H9 (cell line): ENCODE measurements around the gene CTNNA3. TPM values are rescaled to one million over a fixed set of nuclear protein-coding genes. Genes with fewer than 3 reads are reported as not detected.

Source experiments
- DNase-seq: peaks from one replicate; pipeline ENCODE4 v3.0.0-alpha.2; 2017
- H2AFZ ChIP-seq: one replicate; pipeline ENCODE4 v1.6.1; 2013; ENCODE audit warnings: mild to moderate bottlenecking, low read length, control low read depth, moderate library complexity
- H2AK5ac ChIP-seq: 2 replicates; pipeline ENCODE4 v1.6.1; 2013; ENCODE audit warnings: low read length, control low read depth, mixed read lengths; ENCODE audit not compliant: insufficient read length
- H2BK120ac ChIP-seq: one replicate; pipeline ENCODE4 v1.6.1; 2013; ENCODE audit warnings: low read depth, mild to moderate bottlenecking, low read length, control low read depth, inconsistent platforms; ENCODE audit not compliant: poor library complexity, severe bottlenecking
- H2BK12ac ChIP-seq: 2 replicates; pipeline ENCODE4 v1.6.1; 2013; ENCODE audit warnings: low read length, control low read depth, mixed read lengths, low read depth; ENCODE audit not compliant: insufficient read length
- H2BK15ac ChIP-seq: 2 replicates; pipeline ENCODE4 v1.6.1; 2013; ENCODE audit warnings: low read depth, low read length, control low read depth
- H2BK20ac ChIP-seq: one replicate; pipeline ENCODE4 v1.6.1; 2013; ENCODE audit warnings: low read depth, mild to moderate bottlenecking, low read length, control low read depth, inconsistent platforms; ENCODE audit not compliant: poor library complexity, severe bottlenecking
- H2BK5ac ChIP-seq: 2 replicates; pipeline ENCODE4 v1.6.1; 2013; ENCODE audit warnings: low read length, control low read depth, mixed read lengths; ENCODE audit not compliant: insufficient read length
- H3K14ac ChIP-seq: 2 replicates; pipeline ENCODE4 v1.6.1; 2013; ENCODE audit warnings: low read length, control low read depth; ENCODE audit not compliant: insufficient read depth
- H3K18ac ChIP-seq: 2 replicates; pipeline ENCODE4 v1.6.1; 2013; ENCODE audit warnings: low read depth, mild to moderate bottlenecking, mixed read lengths, low read length, control low read depth; ENCODE audit not compliant: insufficient read length
- H3K23ac ChIP-seq: 2 replicates; pipeline ENCODE4 v1.6.1; 2013; ENCODE audit warnings: low read length, control low read depth, mixed read lengths, low read depth; ENCODE audit not compliant: insufficient read length
- H3K23me2 ChIP-seq: 2 replicates; pipeline ENCODE4 v1.6.1; 2013; ENCODE audit warnings: low read depth, mild to moderate bottlenecking, mixed read lengths, low read length, control low read depth; ENCODE audit not compliant: insufficient read length, poor library complexity, severe bottlenecking
- H3K27ac ChIP-seq: 2 replicates; pipeline ENCODE4 v1.5.1; 2013; ENCODE audit warnings: low read length, control low read depth, mixed read lengths, low read depth; ENCODE audit not compliant: insufficient read length
- H3K27me3 ChIP-seq: 2 replicates; pipeline ENCODE4 v1.6.1; 2013; ENCODE audit warnings: low read length, control low read depth, inconsistent platforms; ENCODE audit not compliant: insufficient read depth
- H3K4ac ChIP-seq: 2 replicates; pipeline ENCODE4 v1.6.1; 2013; ENCODE audit warnings: low read depth, mild to moderate bottlenecking, control low read depth, inconsistent platforms, low read length, moderate library complexity
- H3K4me1 ChIP-seq: 2 replicates; pipeline ENCODE4 v1.6.1; 2013; ENCODE audit warnings: low read length, control low read depth, inconsistent platforms; ENCODE audit not compliant: insufficient read depth
- H3K4me2 ChIP-seq: 2 replicates; pipeline ENCODE4 v1.6.1; 2013; ENCODE audit warnings: low read length, control low read depth, mixed read lengths; ENCODE audit not compliant: insufficient read length, insufficient read depth
- H3K56ac ChIP-seq: 2 replicates; pipeline ENCODE4 v1.6.1; 2013; ENCODE audit warnings: low read depth, mild to moderate bottlenecking, mixed read lengths, low read length, control low read depth; ENCODE audit not compliant: insufficient read length
- H3K79me1 ChIP-seq: 2 replicates; pipeline ENCODE4 v1.6.1; 2013; ENCODE audit warnings: low read depth, mild to moderate bottlenecking, moderate library complexity, low read length, control low read depth, inconsistent platforms; ENCODE audit not compliant: insufficient read depth, poor library complexity, severe bottlenecking
- H3K79me2 ChIP-seq: 2 replicates; pipeline ENCODE4 v1.6.1; 2013; ENCODE audit warnings: low read length, control low read depth, inconsistent platforms; ENCODE audit not compliant: insufficient read depth
- H3K9ac ChIP-seq: 2 replicates; pipeline ENCODE4 v1.6.1; 2013; ENCODE audit warnings: low read length, control low read depth, mixed read lengths; ENCODE audit not compliant: insufficient read length; ENCODE audit errors: extremely low read depth
- H3K9me3 ChIP-seq: one replicate; pipeline ENCODE4 v1.6.1; 2013; ENCODE audit warnings: low read depth, low read length, inconsistent platforms; ENCODE audit not compliant: control insufficient read depth
- H3T11ph ChIP-seq: one replicate; pipeline ENCODE4 v1.6.1; 2013; ENCODE audit warnings: mild to moderate bottlenecking, low read length, control low read depth, inconsistent platforms
- H4K20me1 ChIP-seq: one replicate; pipeline ENCODE4 v1.6.1; 2013; ENCODE audit not compliant: control insufficient read depth, insufficient read length, insufficient read depth
- H4K5ac ChIP-seq: 2 replicates; pipeline ENCODE4 v1.6.1; 2013; ENCODE audit warnings: low read depth, mild to moderate bottlenecking, mixed read lengths, low read length, control low read depth; ENCODE audit not compliant: insufficient read length
- H4K8ac ChIP-seq: replicated peaks from 2 replicates; pipeline ENCODE4 v1.6.1; 2013; ENCODE audit warnings: low read length, control low read depth, mixed read lengths, low read depth; ENCODE audit not compliant: insufficient read length
- H4K91ac ChIP-seq: 2 replicates; pipeline ENCODE4 v1.6.1; 2013; ENCODE audit warnings: low read depth, mild to moderate bottlenecking, moderate library complexity, mixed read lengths, low read length, control low read depth; ENCODE audit not compliant: insufficient read length
- H3K27ac Mint-ChIP-seq, 3 experiments: 2 replicates in 2 of 3; 3 replicates in 1 of 3; pipeline ENCODE4 v1.8.0; 2020 to 2021; ENCODE audit warnings: mixed read lengths in 3 of 3, mild to moderate bottlenecking in 1 of 3, moderate library complexity in 1 of 3
- H3K27me3 Mint-ChIP-seq: 2 replicates; pipeline ENCODE4 v1.8.0; 2021; ENCODE audit warnings: low read depth, mild to moderate bottlenecking, moderate library complexity, mixed read lengths
- H3K36me3 Mint-ChIP-seq, 3 experiments: 2 replicates in 2 of 3; 3 replicates in 1 of 3; pipeline ENCODE4 v1.8.0; 2020 to 2021; ENCODE audit warnings: low read depth in 3 of 3, mixed read lengths in 3 of 3; ENCODE audit not compliant: insufficient read depth in 1 of 3
- H3K4me1 Mint-ChIP-seq, 2 experiments: 2 replicates each; pipeline ENCODE4 v1.8.0; 2020; ENCODE audit warnings: mixed read lengths in 2 of 2
- H3K4me3 Mint-ChIP-seq, 2 experiments: 2 replicates in 1 of 2; 3 replicates in 1 of 2; pipeline ENCODE4 v1.8.0; 2020 to 2021; ENCODE audit warnings: mild to moderate bottlenecking in 2 of 2, mixed read lengths in 2 of 2, moderate library complexity in 1 of 2
- H3K9me3 Mint-ChIP-seq, 2 experiments: 2 replicates in 1 of 2; 3 replicates in 1 of 2; pipeline ENCODE4 v1.8.0; 2020; ENCODE audit warnings: mild to moderate bottlenecking in 2 of 2, mixed read lengths in 2 of 2, moderate library complexity in 1 of 2
- total RNA-seq: library from RNA; stranded (reverse); gene quantifications from 2 replicates; pipeline ENCODE4 v1.2.1, GENCODE V29; 2021
- TF ChIP-seq, protein P1 (sequence below): fragments of 200-600 bp; sonication (generic); conservative IDR thresholded peaks from 3 replicates; pipeline ENCODE4 v1.8.0; 2021; ENCODE audit warnings: antibody characterized with exemption, mild to moderate bottlenecking

Gene CTNNA3
- total RNA-seq, 1 experiment from 2014 or later = 3.3 TPM

DNA sequence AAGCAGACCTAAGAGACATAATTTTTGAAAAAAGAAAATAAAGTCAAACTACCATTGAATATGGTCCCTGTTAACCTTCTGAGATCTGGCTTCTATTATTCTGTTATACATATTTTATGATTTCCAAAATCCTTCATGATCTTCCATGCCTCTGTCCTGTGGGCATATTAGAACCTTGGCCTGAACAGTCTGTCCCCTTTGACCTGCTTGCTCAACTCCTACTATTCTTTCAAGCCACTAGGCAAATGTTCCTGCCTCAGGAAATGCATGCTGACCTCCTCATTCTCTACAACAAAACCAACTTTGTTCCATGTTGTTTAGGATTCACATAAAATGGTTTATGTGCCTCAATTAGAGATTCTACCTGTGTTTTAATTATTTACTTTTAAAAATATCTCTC is 1315.0 kb downstream of the CTNNA3 start:
- Histone ChIP-seq H2BK15ac (no peak overlapping the region), H4K20me1 (no peaks in the 10 kb centered on the region), H3K4me2 (no peak overlapping the region), H2BK120ac (no peak overlapping the region), H3T11ph (no peak overlapping the region), H3K4ac (no peak overlapping the region), H3K27me3 (no peaks in the 10 kb centered on the region), H3K79me1 (no peaks in the 10 kb centered on the region), H3K9ac (no peak overlapping the region), H2BK20ac (no peak overlapping the region), H2BK12ac (no peak overlapping the region), H3K9me3 (no peaks in the 10 kb centered on the region), H4K8ac (no peak overlapping the region), H3K4me1 (peaks cover 5% of the 10 kb centered on the region; the same call in 1 of the 2 replicates), H2BK5ac (no peak overlapping the region), H3K23ac (no peak overlapping the region), H2AK5ac (no peak overlapping the region), H4K5ac (no peak overlapping the region), H3K14ac (no peak overlapping the region), H3K23me2 (no peaks in the 10 kb centered on the region), H3K56ac (no peak overlapping the region), H3K27ac (no peak overlapping the region), H3K18ac (no peak overlapping the region), H3K79me2 (no peaks in the 10 kb centered on the region), H4K91ac (no peak overlapping the region), H2AFZ (no peak overlapping the region)
- no peak for DNase-seq
- no peaks in the 10 kb centered on the region for H3K27me3 Mint-ChIP-seq
- TF ChIP-seq, protein P1, sequence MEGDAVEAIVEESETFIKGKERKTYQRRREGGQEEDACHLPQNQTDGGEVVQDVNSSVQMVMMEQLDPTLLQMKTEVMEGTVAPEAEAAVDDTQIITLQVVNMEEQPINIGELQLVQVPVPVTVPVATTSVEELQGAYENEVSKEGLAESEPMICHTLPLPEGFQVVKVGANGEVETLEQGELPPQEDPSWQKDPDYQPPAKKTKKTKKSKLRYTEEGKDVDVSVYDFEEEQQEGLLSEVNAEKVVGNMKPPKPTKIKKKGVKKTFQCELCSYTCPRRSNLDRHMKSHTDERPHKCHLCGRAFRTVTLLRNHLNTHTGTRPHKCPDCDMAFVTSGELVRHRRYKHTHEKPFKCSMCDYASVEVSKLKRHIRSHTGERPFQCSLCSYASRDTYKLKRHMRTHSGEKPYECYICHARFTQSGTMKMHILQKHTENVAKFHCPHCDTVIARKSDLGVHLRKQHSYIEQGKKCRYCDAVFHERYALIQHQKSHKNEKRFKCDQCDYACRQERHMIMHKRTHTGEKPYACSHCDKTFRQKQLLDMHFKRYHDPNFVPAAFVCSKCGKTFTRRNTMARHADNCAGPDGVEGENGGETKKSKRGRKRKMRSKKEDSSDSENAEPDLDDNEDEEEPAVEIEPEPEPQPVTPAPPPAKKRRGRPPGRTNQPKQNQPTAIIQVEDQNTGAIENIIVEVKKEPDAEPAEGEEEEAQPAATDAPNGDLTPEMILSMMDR = no peak
- H3K27ac Mint-ChIP-seq = no peak overlapping the region
- H3K36me3 Mint-ChIP-seq = peaks cover 0 to 5% (median 1%) of the 10 kb centered on the region in 3 experiments; a peak in 3 of 7 replicates
- no peak overlapping the region for H3K4me3 Mint-ChIP-seq
- H3K9me3 Mint-ChIP-seq = peaks cover 0 to 2% of the 10 kb centered on the region in 2 experiments; a peak in 3 of 5 replicates
- H3K4me1 Mint-ChIP-seq = peaks cover 9 to 16% of the 10 kb centered on the region in 2 experiments
